Uterus (tissue), 4 donors: Measurements from ENCODE around the gene ANXA10. TPM values are rescaled to one million over a fixed set of nuclear protein-coding genes. Genes with fewer than 3 reads are reported as not detected.
A peak's percentile ranks its signal among the peaks of the same experiment; 100 is the strongest.

ENCODE experiments used
- DNase-seq, 2 donors: peaks; one replicate each; pipeline ENCODE4 v3.0.0-alpha.2; 2019 to 2020
- H3K27ac ChIP-seq, 2 donors: fragments of 200-600 bp; sonication (generic); 1 replicate in 1 of 2; 2 replicates in 1 of 2; pipeline ENCODE4 v1.5.1; 2016 to 2018
- H3K27me3 ChIP-seq, 2 donors: fragments of 200-600 bp; sonication (generic); one replicate each; pipeline ENCODE4 v1.5.1; 2018 to 2019; ENCODE audit warnings: control low read depth in 1 of 2
- H3K36me3 ChIP-seq, 2 donors: fragments of 200-600 bp; sonication (generic); one replicate each; pipeline ENCODE4 v1.5.1; 2019; ENCODE audit warnings: control low read depth in 1 of 2
- H3K4me1 ChIP-seq, 2 donors: fragments of 200-600 bp; sonication (generic); one replicate each; pipeline ENCODE4 v1.5.1; 2018 to 2019; ENCODE audit warnings: control low read depth in 1 of 2
- H3K4me3 ChIP-seq, 2 donors: fragments of 200-600 bp; sonication (generic); 1 replicate in 1 of 2; 2 replicates in 1 of 2; pipeline ENCODE4 v1.5.1; 2018 to 2019; ENCODE audit warnings: mild to moderate bottlenecking in 1 of 2
- H3K9me3 ChIP-seq, 2 donors: fragments of 200-600 bp; sonication (generic); one replicate each; pipeline ENCODE4 v1.5.1; 2019; ENCODE audit warnings: control low read depth in 1 of 2
- POLR2A ChIP-seq, 2 donors: fragments of 450-650 bp; IDR thresholded peaks; one replicate each; pipeline ENCODE4 v1.6.1; 2016; ENCODE audit warnings: antibody characterized with exemption in 2 of 2, mild to moderate bottlenecking in 1 of 2, moderate library complexity in 1 of 2
- intact Hi-C: fragments of 100-400 bp; cut with DNase I; formaldehyde crosslinking; loops from one replicate; pipeline ENCODE4 v1.15.1; 2023; ENCODE audit warnings: low total_unique reads
- total RNA-seq, 4 donors: library from RNA; depleted of rRNA in 3 of 4; stranded (reverse); fragments of >200 nt in 3 of 4; gene quantifications; one replicate each; pipeline versions ENCODE4 v1.1.0 to v1.2.4, GENCODE V29; 2014 to 2023
- TF ChIP-seq, protein P1 (sequence below), 4 experiments: fragments of 200-600 bp in 2 of 4; fragments of 450-650 bp in 2 of 4; sonication (generic) in 2 of 4; IDR thresholded peaks; one replicate each; pipeline ENCODE4 v1.5.1; 2016 to 2019; ENCODE audit warnings: antibody characterized with exemption in 4 of 4, mild to moderate bottlenecking in 2 of 4, moderate library complexity in 1 of 4
- donor health status: DM: yes; HTN: yes; CAD: no.

ANXA10 gene
- total RNA-seq, 4 donors from 2014 or later: not detected

DNA sequence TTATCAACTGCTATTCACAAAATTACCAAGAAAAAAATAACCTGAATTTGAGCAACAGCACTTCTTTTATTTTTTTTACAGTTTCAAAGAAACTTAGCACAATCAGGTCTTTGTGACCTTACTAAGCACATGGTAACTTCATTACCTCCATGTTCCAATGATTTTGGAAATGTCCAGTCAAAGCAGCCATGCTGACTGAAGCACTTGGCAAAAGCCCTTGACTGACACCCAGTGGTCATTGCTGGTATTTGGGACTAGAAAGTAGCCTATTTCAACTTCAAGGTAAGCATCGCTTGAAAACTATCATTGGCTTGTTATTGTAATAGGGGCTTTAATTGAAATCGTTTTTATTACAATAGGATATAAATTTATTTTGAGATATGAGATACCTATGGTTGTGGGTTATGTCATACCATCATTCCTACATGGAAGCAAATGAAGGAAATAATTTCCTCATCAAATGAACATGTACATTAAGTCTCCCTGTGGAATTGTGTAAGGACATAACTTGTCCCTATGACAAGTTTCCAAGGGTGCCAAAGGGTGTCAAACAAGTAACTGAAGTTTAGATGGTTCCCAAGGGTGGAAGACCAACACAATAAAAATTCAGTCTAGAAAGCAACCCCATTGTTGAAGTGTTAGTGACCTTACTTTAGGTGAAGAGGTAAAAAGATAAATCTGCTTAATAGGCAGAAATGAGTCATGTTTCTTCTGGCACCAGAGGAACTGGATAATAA lies 15.2 kb upstream of the ANXA10 start:
- peak in 1 of 2 donors; percentile 13 for DNase-seq
- Histone ChIP-seq H3K4me3 (no peak overlapping the region), H3K9me3 (no peaks in the 10 kb centered on the region), H3K27ac (no peak overlapping the region), H3K27me3 (no peaks in the 10 kb centered on the region), H3K36me3 (no peaks in the 10 kb centered on the region), H3K4me1 (no peaks in the 10 kb centered on the region)
- intact Hi-C loops: no loop called here
- TF ChIP-seq, protein P1, sequence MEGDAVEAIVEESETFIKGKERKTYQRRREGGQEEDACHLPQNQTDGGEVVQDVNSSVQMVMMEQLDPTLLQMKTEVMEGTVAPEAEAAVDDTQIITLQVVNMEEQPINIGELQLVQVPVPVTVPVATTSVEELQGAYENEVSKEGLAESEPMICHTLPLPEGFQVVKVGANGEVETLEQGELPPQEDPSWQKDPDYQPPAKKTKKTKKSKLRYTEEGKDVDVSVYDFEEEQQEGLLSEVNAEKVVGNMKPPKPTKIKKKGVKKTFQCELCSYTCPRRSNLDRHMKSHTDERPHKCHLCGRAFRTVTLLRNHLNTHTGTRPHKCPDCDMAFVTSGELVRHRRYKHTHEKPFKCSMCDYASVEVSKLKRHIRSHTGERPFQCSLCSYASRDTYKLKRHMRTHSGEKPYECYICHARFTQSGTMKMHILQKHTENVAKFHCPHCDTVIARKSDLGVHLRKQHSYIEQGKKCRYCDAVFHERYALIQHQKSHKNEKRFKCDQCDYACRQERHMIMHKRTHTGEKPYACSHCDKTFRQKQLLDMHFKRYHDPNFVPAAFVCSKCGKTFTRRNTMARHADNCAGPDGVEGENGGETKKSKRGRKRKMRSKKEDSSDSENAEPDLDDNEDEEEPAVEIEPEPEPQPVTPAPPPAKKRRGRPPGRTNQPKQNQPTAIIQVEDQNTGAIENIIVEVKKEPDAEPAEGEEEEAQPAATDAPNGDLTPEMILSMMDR (IDR thresholded peaks at IDR 0.05): peak; percentile 31 to 53 (median 46)
- no peak for TF ChIP-seq POLR2A (IDR thresholded peaks at IDR 0.05)

DNA sequence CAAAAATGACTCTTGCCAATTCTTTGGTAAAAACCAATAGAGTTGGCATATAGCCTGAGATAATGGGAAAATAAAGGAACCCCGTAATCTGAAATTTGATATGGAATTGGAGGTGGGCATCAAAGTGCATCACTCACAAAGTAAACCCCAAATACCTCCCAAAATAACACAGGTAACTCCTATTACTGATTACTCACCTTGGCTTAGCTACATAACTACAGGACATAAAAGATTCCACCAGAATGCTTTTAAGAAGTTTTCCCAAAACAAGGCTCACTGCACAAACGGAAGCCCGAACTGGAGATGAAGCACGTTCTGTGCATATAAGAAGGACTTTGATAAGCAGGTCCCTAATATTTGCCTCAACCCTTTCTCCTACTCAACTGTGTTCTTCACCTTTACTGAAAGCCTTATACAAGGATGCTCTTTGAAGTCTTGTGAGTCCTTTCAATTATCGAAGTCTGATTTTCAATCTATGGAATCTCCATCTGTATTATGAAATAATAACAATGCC lies 14.6 kb upstream of the ANXA10 start:
- Histone ChIP-seq H3K27me3 (no peaks in the 10 kb centered on the region), H3K4me3 (no peak overlapping the region), H3K27ac (no peak overlapping the region), H3K9me3 (no peaks in the 10 kb centered on the region), H3K36me3 (no peaks in the 10 kb centered on the region), H3K4me1 (no peaks in the 10 kb centered on the region)
- DNase-seq: no peak
- no peak for TF ChIP-seq POLR2A (IDR thresholded peaks at IDR 0.05)
- TF ChIP-seq, protein P1 (IDR thresholded peaks at IDR 0.05): no peak
- intact Hi-C loops: no loop called here

DNA sequence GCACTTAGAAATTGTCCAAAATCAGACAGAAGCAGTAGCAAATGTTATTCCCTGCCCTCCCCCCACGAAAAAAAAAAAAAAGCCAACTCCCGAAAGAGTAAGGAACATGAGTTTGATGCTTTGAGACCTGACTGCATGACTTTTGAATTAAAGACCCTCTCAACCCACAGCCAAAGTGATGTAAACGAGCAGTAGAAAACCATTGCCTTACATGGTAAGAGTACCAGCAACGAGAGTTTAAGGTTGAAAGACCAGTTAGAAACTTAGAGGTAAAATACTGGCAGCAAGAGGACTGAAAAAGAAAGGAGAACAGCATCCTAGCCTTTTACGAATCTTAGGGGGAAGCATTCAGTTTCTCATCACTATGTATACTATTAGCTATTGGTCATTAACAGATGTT lies 10.0 kb upstream of the ANXA10 start:
- Histone ChIP-seq H3K4me1 (no peaks in the 10 kb centered on the region), H3K9me3 (no peaks in the 10 kb centered on the region), H3K27me3 (no peaks in the 10 kb centered on the region), H3K36me3 (no peaks in the 10 kb centered on the region), H3K27ac (no peak overlapping the region), H3K4me3 (no peak overlapping the region)
- intact Hi-C loops: no loop called here
- DNase-seq: no peak
- TF ChIP-seq POLR2A (IDR thresholded peaks at IDR 0.05): no peak
- TF ChIP-seq, protein P1 (IDR thresholded peaks at IDR 0.05): no peak

DNA sequence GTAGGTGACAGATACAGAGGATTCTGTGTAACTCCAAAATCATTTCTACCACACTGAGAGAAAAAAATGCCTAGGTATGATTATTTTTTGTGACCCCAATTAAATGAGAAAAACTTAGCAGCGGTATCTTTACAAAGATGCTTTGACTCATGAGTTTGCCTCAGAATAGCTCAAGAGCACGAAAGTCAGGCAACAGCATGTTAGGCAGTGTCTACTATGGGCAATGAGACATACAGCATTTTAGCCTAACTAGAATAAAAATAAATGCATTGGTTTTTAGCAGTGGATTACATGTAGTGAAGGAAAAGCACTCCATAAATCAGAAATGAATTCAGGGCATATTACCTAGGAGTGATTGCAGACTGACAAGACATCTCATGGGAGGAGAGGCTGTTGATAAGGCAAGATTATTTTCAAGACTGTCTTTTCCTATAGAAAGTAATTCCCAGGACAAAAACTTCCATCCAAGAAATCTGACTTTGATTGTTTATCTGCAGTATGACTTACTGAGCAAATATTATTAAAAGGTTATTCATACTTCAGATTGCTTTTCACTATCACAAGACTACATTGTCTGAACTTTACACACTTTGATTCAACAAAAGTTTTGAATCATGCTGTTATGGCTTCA lies 3.6 kb downstream of the ANXA10 start:
- no peaks in the 10 kb centered on the region for H3K27me3 ChIP-seq
- TF ChIP-seq, protein P1 (IDR thresholded peaks at IDR 0.05): no peak
- no peak for TF ChIP-seq POLR2A (IDR thresholded peaks at IDR 0.05)
- intact Hi-C loops: no loop called here

DNA sequence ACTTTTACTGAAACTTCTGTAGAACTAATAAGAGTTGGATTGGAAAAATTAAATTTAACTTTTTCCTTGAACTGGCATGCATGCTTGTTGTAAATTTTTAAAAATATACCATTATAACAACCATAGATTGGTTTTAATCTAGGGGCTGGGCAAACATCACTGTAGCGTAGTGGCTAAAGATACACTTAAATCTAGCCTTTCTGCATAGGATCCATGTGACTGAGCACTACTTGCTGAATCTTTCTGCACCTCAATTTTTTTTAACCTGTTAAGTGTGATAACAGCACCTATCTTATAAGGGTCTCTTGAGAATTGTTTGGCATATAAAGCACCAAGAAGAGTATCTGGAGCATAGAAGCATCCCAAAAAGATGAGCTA lies 4.1 kb downstream of the ANXA10 start:
- intact Hi-C loops: no loop called here
- H3K4me3 ChIP-seq: no peak overlapping the region
- no peaks in the 10 kb centered on the region for H3K9me3 ChIP-seq
- no peak for DNase-seq
- TF ChIP-seq POLR2A (IDR thresholded peaks at IDR 0.05): no peak
- TF ChIP-seq, protein P1 (IDR thresholded peaks at IDR 0.05): no peak
- H3K27ac ChIP-seq: no peak overlapping the region
- no peaks in the 10 kb centered on the region for H3K27me3 ChIP-seq
- no peaks in the 10 kb centered on the region for H3K4me1 ChIP-seq
- H3K36me3 ChIP-seq: no peaks in the 10 kb centered on the region

More for the DNA sequence above, 3.6 kb downstream of the ANXA10 start:
- Histone ChIP-seq H3K27ac (no peak overlapping the region), H3K9me3 (no peaks in the 10 kb centered on the region), H3K4me3 (no peak overlapping the region), H3K4me1 (no peaks in the 10 kb centered on the region), H3K36me3 (no peaks in the 10 kb centered on the region)
- no peak for DNase-seq
